GM21381 (cell line): Measurements from ENCODE around the gene PAPSS1.

Experiments used
- ATAC-seq: cut with Tn5 transposase; IDR thresholded peaks from one replicate; pipeline ENCODE4 v1.9.1; 2021; ENCODE audit warnings: mild to moderate bottlenecking, moderate library complexity; ENCODE audit not compliant: unreplicated experiment

The PAPSS1 gene

GRCh38 chr4:107572281-107572680 lies 147.8 kb downstream of the PAPSS1 start:
- ATAC-seq = no peak

- no peak for ATAC-seq
Observed at GRCh38 chr4:107570952-107571351, 149.1 kb downstream of the PAPSS1 start.

GRCh38 chr4:107564326-107564725 lies 155.7 kb downstream of the PAPSS1 start:
- ATAC-seq = no peak
